T-helper 2 cell treated with Interferon-gamma antibody and Interleukin-4, amounts not matched to agents 100 ng/mL and 5 ng/mL, for 36 hours (primary cell): ENCODE results near the gene RAB9A. TPM values are rescaled to one million over a fixed set of nuclear protein-coding genes. Genes with fewer than 3 reads are reported as not detected.

ENCODE experiments used
- intact Hi-C: fragments of 100-400 bp; cut with micrococcal nuclease; formaldehyde crosslinking; loops from one replicate; pipeline ENCODE4 v1.15.1; 2023
- total RNA-seq: library from RNA; stranded (reverse); gene quantifications from 2 replicates; pipeline ENCODE4 v1.2.3, GENCODE V29; 2022

RAB9A gene
- total RNA-seq, 1 donor from 2014 or later, result 6.2 TPM

GRCh38 chrX:13741695-13742094 is 52.8 kb downstream of the RAB9A start:
- intact Hi-C loops, result loop anchor here (1.0 to 10.0 kb wide), 3 partner anchors 7 to 1593 kb away; partner anchors contain the start of genes OFD1, PIGA, TCEANC and TRAPPC2

GRCh38 chrX:13742397-13743176 is 53.7 kb downstream of the RAB9A start:
- intact Hi-C loops, result loop anchor here (1.0 to 10.0 kb wide), 3 partner anchors 8 to 1592 kb away; partner anchors contain the start of genes OFD1, PIGA, TCEANC and TRAPPC2

GRCh38 chrX:13747836-13748235 is 58.9 kb downstream of the RAB9A start:
- intact Hi-C loops, result loop anchor here (1.0 to 10.0 kb wide), 3 partner anchors 90 to 1587 kb away; partner anchors contain the start of gene PIGA

- intact Hi-C loops, result loop anchor here (1.0 to 10.0 kb wide), 3 partner anchors 90 to 1586 kb away; partner anchors contain the start of gene PIGA
Measured at GRCh38 chrX:13748486-13748885, 59.6 kb downstream of the RAB9A start.

GRCh38 chrX:13750204-13750603 is 61.3 kb downstream of the RAB9A start:
- intact Hi-C loops, result loop anchor here (1.0 kb wide), 1 partner anchor 282 kb away; no protein-coding TSS in a partner anchor

- intact Hi-C loops, result loop anchor here (1.0 kb wide), 1 partner anchor 281 kb away; no protein-coding TSS in a partner anchor
Measured at GRCh38 chrX:13750812-13751211, 61.9 kb downstream of the RAB9A start.

- intact Hi-C loops, result no loop called here
Measured at GRCh38 chrX:13752141-13752540, 63.2 kb downstream of the RAB9A start.

- intact Hi-C loops, result no loop called here
Measured at GRCh38 chrX:13752646-13753045, 63.7 kb downstream of the RAB9A start.

GRCh38 chrX:13754765-13755164 is 65.8 kb downstream of the RAB9A start:
- intact Hi-C loops, result no loop called here

GRCh38 chrX:13755254-13755653 is 66.3 kb downstream of the RAB9A start:
- intact Hi-C loops, result no loop called here

GRCh38 chrX:13756381-13756780 is 67.5 kb downstream of the RAB9A start:
- intact Hi-C loops, result no loop called here

- intact Hi-C loops, result no loop called here
Measured at GRCh38 chrX:13759152-13759718, 70.3 kb downstream of the RAB9A start.

Other genes with a start within 250 kb of the RAB9A start
- 8.3 and 9.2 TPM in 2 replicates for gene EGFL6, start 119.5 kb upstream of the RAB9A start, total RNA-seq
- 8.4 and 9.9 TPM in 2 replicates for gene TCEANC, start 36.0 kb upstream of the RAB9A start, total RNA-seq
- 23.0 and 23.7 TPM in 2 replicates for gene TRAPPC2, start 45.5 kb downstream of the RAB9A start, total RNA-seq
- gene OFD1, start 45.6 kb downstream of the RAB9A start, total RNA-seq, result 25.1 and 26.6 TPM in 2 replicates
- gene GPM6B, start 128.0 kb downstream of the RAB9A start, total RNA-seq, result not detected in 2 replicates